SK-N-MC (cell line): ENCODE data around the gene ABHD2.

Experiments used
- EZH2 ChIP-seq: fragments of 200-600 bp; sonication (generic); IDR thresholded peaks from one replicate; pipeline ENCODE4 v1.6.1; 2017; ENCODE audit warnings: antibody characterized with exemption
- POLR2AphosphoS5 ChIP-seq: IDR thresholded peaks from 2 replicates; pipeline ENCODE4 v1.6.1; 2012; ENCODE audit warnings: mild to moderate bottlenecking, low read depth, low read length, borderline replicate concordance

DNA sequence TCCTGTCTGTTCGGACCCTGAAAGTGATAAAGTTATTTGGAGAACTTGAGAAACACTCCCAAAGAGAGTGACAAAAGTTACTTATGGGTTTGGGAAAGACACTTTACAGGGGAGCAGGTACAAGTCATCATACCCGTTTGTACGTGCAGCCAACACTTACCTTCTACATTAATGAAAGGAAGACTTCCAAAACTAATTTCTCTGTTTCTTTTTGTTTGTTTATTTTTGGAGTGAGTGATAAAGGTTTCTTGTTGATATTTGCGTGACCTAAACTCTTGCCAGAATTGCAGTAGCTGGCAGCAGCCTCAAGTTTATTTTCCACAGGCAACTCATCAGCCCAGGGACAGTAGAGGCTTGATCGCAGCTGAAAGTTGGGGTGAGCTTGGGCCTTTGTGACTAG, 8.4 kb downstream of the ABHD2 start:
- TF ChIP-seq EZH2 (no peak), POLR2AphosphoS5 (no peak)
